NCI-H2196 (cell line): ENCODE results near the gene AMER1.
"Not testable (repeated sequence)": the region's sequence is repeated elsewhere in the genome, so short reads cannot be mapped to it uniquely, and the experiment has no call there.

Experiments
- DNase-seq: peaks from one replicate; lab custom pipeline; 2025; ENCODE audit not compliant: unreplicated experiment; lab: John Stamatoyannopoulos, UW

Gene AMER1

DNA sequence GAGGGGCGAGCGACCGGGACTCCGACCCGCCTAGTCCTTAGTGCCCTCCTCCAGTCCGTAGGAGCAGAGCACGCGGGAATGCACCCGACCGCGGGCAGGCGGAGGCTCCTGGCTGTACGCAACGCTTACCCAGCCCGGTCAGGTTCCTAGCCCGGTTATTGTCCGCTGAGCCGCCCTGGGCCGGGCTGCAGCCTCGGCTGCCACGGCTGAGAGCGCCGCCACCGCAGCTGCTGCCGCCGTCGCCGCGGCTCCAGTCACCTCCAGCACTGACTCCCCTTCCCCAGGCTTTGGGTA, at the start of gene AMER1:
TSS of gene AMER1 (minus strand) at position 268 of the 294 bp plus-strand sequence. CDS start 12,422 bp downstream, outside the sequence.
- DNase-seq = peak; percentile 32

DNA sequence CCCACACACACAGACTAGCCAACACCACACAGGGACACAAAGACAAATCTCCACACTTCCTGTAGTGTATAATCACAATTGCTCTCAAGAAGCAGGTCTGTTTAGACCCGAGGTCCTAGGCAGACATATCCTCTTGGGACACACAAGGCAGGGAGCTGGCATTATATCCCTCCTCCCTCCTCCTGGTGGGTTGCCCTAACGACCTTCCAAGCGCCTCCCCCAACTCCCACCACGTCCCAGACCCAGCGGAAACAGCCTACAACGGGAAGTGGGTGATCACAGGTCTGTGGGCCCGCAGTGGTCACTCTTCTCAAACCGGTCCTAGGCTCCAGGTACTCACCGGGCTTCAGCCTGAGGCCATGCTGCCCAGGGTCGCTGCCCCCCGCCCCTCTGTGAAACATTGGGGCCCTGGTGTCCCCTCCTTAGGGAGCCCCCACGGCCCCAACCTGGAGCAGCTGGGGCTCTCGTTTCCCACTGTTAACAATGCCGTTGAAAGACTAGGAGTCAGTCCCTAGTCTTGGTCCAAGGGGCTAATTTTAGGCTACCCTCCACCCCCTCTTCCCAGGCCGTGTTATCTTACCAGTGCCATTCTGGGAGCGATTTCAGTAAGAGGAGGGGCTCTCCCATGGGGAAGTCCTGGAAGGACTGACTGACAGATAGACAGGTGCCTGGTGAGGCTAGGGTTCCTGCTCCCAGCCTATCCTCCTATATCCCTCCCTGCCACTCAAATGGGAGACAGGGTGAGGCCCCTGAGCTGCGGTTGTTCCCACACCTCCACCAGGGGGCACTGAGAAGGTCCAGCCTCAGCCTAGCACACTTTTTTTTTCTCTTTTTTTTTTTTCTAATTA, 24.8 kb upstream of the AMER1 start, which contains the start of gene ASB12:
TSS of gene ASB12 (minus strand) at position 485 of the 848 bp plus-strand sequence. CDS start 4,957 bp downstream, outside the sequence.
- DNase-seq = no peak

DNA sequence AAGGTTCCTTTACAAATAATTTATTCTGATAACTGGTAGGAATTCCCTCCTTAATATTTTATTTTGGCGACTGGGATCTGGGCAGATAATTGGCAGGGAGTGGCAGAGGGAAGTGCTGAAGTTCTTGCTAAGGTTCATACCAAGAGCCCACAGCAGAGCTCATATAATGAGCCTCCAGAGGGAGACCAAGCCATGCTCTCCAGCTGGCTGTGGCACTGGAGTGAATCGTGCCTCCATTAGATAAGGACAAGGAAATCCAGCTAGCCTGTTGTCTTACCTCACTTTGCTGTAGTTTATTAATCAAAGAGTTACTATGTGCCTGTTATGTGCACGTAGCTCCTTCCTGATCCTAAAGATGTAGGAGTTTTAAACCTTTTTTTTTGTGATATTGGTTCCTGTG, 23.6 kb upstream of the AMER1 start:
- DNase-seq = no peak

GRCh38 chrX:64218023-64218422, 12.5 kb upstream of the AMER1 start:
- DNase-seq = no peak

- DNase-seq = not testable (repeated sequence)
Measured at GRCh38 chrX:64213989-64214388, 8.5 kb upstream of the AMER1 start.

GRCh38 chrX:64206556-64207162, 1.2 kb upstream of the AMER1 start:
- no peak for DNase-seq

- peak; percentile 85 for DNase-seq
Measured at GRCh38 chrX:64205735-64206501, 410 bp upstream of the AMER1 start.

DNA sequence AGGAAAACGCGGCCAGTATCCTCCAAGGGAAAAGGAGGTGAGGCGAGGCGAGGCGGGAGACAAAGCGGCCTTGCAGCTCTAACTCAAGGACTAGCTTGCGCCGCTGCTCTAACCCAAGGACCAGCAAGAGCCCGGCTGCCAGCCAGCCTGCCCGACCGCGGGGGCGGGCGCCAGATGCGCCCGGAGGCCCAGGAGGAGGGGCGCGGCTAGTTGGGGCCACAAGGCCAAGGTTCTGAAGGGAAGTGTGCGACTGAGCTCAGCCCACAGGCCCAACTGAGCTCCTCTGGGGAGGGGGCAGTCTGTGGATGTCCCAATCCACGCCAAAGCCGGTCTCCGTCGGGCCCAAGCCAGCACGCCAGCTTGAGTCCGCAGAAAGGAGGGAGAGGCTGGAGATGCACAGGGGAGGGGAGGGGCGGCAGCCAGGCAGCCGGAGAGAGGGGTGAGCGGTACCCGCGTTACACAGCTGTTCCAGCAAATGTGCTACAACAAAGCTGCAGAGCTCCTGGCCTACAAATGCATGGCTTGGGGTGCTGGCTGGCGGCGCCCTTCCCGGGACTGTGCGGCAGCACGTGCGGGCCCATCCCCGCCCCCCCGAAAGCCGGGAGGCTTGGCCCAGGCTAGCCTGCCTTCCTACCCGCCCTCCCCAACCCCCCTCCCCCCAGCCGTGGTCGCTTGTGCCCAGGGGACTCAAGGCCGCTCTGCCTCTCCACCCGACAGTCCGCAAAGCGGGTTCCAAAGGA, 637 bp downstream of the AMER1 start:
- no peak for DNase-seq

- DNase-seq = no peak
Measured at GRCh38 chrX:64204252-64204651, 1.3 kb downstream of the AMER1 start.

DNA sequence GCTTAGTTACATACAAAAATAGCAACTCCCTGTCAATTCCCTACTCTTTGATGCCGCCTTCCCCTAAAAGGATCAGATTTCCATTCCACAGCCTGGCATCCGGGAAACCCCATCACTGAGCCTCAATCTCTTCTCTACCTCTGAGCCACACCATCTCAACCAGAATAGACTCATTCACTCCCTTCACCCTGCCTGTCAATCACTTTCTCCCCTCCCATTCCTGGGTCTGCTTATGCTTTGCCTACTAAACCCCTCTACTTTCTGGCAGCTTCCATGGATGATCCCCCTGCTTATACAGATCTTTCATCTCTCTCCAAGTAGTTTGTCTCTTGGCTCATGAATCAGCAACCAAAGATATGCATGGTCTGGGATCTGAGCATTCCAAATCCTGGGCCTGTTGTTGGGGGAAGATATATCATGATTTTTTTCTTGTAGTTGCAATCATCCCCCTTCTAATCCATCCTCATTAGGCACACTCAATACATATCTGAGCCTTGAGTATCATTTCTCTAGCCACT, 2.6 kb downstream of the AMER1 start:
- DNase-seq = no peak

GRCh38 chrX:64198036-64198435, 7.5 kb downstream of the AMER1 start:
- DNase-seq = no peak

- no peak for DNase-seq
Measured at GRCh38 chrX:64196606-64197005, 8.9 kb downstream of the AMER1 start.

- DNase-seq = no peak
Measured at GRCh38 chrX:64195862-64196261, 9.6 kb downstream of the AMER1 start.

DNA sequence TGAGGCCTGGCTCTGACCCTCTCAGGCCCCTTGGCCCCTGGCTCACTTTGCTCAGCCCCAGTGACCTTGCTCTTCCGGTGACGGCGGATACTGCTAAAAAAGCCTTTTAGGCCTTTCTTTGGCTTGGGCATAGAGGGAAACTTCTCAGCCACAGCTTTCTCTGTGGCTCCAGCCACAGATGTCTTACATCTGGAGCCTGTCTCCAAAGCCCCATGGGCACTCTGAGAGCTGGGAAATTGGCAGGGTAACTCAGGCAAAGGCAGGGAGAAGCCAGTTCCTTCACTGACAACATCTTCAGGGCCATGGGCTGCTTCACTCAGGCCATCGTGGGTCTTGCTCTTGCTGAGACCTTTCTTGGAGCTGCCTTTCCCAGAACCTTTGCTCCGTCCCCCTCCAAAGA, 12.8 kb downstream of the AMER1 start:
- DNase-seq = no peak

GRCh38 chrX:64192040-64192439, 13.5 kb downstream of the AMER1 start:
- no peak for DNase-seq

GRCh38 chrX:64191281-64192010, 14.1 kb downstream of the AMER1 start:
- no peak for DNase-seq

DNA sequence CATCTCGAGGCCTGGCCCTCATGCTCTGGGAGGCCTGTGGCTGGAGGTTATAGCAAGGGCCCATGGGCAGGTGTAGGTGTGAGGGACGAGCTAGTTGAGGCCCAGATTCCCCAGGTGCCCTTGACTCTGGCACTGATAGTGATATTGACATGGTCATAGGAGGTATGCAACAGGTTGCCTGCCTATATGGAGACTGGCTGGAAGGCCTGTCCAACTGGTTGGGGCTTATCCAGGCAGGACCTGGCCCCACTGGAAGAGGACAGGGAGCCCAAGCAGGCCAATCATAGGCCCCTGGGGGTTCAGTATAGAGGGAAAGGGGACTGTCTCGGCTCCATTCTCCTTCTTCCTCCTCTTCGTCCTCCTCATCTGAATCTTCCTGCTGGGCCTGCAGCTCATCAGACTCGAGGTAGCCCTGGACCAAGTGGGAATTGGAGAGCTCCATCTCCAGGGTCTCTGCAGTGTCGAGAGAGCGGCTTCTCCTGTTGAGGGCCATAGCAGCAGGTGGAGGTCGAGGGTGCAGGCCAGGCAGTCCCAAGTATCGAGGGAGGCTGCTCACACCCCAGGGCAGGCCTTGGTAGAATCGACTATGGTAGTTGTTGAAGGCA, 15.3 kb downstream of the AMER1 start:
- no peak for DNase-seq

DNA sequence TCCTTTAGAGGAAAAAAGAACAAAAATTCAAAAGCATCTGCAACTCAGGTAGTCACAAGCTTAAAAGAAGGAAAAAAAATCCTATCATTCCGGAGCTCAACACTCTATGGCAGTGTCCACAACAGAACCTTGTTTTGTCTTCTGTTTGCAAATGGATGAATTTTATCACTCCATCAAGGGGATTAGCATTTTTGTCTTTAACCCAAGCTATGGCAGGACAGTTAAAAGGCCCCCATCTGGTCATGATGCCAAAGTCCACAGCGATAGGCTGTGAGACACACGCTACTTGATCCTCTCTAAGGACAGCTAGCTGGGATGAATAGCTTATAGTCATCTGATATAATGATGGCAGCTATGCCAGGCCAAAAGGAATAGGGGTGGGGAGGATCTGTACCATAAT, 16.6 kb downstream of the AMER1 start:
- DNase-seq = no peak

DNA sequence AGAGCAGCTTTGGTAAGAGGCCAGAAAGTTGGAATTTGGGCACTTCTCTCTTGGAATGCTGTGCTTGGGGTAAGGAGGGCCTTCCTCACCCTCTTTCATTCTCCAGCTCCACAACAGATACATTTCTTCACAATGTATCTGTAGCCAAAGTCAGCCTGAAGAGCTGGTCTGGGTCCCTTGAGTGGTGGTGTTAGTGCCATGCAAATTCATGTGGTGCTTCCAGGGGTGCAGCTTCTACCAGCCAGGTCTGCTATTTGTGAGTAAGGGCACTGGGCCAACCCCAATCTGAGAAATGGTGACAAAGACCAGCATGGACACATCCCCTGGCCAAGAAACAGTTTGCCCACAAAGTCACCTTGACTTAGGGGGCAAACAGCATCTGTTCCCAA, 17.8 kb downstream of the AMER1 start:
- no peak for DNase-seq
